Colon (tissue), 2 donors: ENCODE measurements around the gene TAAR2.
"Not testable (repeated sequence)": the region's sequence is repeated elsewhere in the genome, so short reads cannot be mapped to it uniquely, and the experiment has no call there.

ENCODE experiments used
- FAIRE-seq: peaks from 2 replicates; lab custom pipeline; 2012; peaks lifted over from hg19 to GRCh38; lab: Jason Lieb, UNC
- donor health status: control.
- donor health status: control.

Gene TAAR2

DNA sequence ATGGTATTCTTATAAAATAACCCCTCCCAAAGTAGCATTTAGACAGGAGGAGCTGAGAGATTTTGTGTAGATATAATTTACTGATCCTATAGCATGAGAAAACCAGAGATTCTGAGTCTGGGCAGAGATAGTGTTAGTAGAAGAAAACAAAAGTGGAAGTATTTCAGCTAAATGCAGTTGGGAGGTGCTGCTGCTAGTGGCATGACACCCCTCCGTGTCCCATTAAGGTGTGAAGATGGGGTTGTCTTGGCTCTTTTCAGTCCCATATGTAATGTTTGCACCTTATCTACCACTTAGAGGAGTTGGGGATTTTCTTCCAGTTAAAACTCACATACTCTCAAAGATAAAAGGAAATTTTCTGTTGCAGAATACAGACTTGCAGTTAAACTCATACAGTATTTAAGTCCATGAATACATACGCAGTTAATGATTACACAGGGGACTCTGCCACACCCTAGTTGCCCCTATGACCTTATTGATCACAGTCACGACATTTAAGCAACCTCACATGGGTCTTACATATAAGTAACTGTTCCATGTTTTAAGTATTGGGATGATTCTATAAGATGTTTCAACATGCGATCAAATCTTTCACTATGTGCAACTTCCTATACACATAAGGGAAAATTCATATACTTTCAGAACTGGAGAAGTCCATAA is 11.5 kb downstream of the TAAR2 start:
- no peak for FAIRE-seq

- no peak for FAIRE-seq
These were observed 12.5 kb downstream of the TAAR2 start for GRCh38 chr6:132611616-132612015.

- FAIRE-seq = no peak
These were observed 16.4 kb downstream of the TAAR2 start for GRCh38 chr6:132607544-132608233.

DNA sequence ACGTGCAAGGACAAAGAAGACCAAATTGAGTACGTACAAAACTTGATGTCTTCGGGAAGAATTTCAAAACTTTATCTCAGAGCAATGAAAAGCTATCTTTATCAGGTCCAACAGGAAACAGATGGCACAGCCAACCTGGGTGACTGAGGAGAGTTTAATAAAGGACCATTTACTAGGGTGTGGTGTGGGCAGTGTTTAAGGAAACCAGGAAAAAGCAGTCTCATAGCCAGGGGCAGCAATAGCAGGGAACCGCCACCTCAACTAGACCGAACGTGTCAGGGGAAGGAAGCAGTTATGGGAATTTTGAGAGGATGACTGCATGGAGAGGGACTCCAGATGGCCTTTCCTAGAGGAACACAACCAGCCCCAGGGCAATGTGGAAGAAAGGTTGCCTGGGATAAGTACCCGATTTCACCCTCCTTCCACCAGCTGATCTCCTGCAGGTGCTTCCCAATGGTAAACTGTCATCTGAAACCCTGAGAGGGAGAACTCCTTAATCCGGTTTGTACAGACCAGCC is 19.4 kb downstream of the TAAR2 start:
- FAIRE-seq = no peak

GRCh38 chr6:132600900-132601299 is 23.2 kb downstream of the TAAR2 start:
- not testable (repeated sequence) for FAIRE-seq

DNA sequence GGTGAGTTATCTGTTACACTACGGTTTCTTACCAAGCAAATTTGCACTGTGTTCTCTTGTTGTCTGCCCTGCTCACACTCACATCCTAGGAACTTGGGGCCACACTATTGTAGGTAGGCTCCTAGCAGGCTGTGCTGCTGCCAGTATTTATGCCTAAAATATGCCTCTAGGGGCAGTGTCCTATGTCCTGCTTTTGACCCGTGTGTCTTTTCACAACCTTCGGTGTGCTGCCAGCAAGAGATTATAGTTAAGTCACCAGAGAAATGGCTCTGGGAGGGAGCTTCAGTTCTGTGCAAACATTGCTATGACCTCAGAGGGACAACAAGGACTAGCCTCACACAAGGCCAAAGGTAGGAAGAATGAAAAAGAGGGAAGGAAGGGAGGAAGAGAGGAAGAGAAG is 25.6 kb downstream of the TAAR2 start:
- no peak for FAIRE-seq

GRCh38 chr6:132596201-132596600 is 27.9 kb downstream of the TAAR2 start:
- FAIRE-seq = no peak

- no peak for FAIRE-seq
These were observed 31.2 kb downstream of the TAAR2 start for GRCh38 chr6:132592855-132593254.

DNA sequence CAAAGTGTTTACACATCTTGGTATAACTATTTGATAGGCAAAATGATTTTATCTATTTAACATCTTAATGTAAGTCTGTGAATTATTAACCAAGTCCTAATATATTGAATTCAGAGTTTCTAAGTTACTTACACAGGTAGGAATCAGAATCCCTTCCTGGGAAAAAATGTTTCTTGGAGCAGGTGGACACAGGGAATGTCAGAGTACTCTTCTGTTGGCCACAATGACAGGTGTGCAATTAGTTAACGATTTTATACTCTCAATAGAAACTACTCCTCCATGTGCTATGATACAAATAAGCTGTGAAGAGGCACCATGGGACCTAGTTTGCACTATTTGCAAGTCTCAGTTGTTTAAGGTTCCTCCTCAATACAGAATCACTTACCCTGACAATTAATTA is 33.7 kb downstream of the TAAR2 start:
- FAIRE-seq = no peak

DNA sequence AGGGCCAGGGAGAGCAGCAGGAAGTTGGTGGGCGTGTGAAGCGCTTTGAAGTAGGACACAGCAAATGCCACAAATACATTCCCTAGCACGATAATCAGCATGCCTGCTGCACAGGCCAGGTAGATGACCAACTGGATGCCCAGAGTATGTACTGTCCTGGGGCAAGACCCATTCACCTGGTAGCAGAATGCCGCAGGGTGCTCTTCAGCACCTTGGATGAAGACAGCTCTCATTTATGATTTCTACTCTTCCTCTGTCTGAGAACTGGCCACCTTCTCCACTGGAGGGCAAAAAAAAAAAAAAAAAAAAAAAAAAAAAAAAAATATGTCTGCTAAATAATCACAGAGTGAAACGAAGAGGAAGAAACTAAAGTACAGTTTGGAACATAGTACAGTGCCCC is 34.6 kb downstream of the TAAR2 start, which contains the start of gene TAAR5:
Gene TAAR5, minus strand, starts transcription at position 288 of the 400 bp plus-strand sequence. Its CDS starts 55 bp downstream, at position 233.
- no peak for FAIRE-seq

GRCh38 chr6:132587424-132587823 is 36.7 kb downstream of the TAAR2 start:
- no peak for FAIRE-seq

- no peak for FAIRE-seq
These were observed 39.4 kb downstream of the TAAR2 start for GRCh38 chr6:132584698-132585097.

GRCh38 chr6:132571774-132572173 is 52.3 kb downstream of the TAAR2 start:
- FAIRE-seq = no peak

DNA sequence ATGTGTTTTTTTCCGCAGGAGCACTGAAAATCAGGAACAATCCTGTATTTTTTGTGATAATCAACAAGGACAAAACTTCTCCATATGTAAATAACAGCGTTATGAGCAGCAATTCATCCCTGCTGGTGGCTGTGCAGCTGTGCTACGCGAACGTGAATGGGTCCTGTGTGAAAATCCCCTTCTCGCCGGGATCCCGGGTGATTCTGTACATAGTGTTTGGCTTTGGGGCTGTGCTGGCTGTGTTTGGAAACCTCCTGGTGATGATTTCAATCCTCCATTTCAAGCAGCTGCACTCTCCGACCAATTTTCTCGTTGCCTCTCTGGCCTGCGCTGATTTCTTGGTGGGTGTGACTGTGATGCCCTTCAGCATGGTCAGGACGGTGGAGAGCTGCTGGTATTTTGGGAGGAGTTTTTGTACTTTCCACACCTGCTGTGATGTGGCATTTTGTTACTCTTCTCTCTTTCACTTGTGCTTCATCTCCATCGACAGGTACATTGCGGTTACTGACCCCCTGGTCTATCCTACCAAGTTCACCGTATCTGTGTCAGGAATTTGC is 53.8 kb downstream of the TAAR2 start, which contains the start of gene TAAR6:
Gene TAAR6, plus strand, starts transcription at position 102 of the 557 bp plus-strand sequence. Its CDS starts 0 bp downstream, at position 102.
- no peak for FAIRE-seq

- no peak for FAIRE-seq
These were observed 54.9 kb downstream of the TAAR2 start for GRCh38 chr6:132569170-132569569.

DNA sequence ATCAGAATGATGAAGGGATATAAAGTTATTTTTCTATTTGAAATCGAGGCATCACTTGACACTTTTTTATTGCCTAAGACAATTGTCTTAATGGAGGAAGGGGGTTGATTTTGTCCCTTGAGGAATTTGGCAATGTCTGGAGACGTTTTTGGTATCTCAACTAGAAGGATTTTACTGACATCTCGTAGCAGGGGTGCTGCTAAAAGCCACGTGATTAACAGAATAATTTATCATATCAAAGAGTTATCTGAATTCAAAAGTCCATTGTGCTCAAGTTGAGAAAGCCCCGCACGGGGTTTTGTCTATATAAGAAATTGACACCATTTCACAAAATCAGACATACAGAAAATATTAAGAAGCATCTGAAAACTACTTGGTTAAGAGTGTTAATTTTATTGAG is 55.5 kb downstream of the TAAR2 start:
- no peak for FAIRE-seq

DNA sequence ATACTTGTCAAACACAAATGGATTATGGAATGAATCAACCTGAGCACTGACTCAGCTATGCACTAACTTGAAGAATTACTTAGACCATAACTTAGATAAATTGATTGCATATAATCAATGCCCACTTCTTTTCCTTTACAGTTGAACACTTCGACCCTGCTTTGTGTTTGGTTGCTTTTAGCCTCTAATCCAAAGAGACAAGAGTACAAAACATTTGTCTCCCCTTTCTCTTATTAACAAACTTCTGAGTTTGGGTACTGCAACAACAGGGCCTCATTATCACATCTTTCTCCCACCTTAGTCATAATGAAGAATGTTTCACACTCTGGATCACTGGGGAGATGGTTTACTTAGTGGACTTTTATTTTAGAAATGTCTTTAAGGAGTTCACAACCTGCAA is 56.5 kb downstream of the TAAR2 start:
- FAIRE-seq = no peak
